HG02642 (cell line): ENCODE data around the gene BNIP3.
"Not testable (repeated sequence)": the region's sequence is repeated elsewhere in the genome, so short reads cannot be mapped to it uniquely, and the experiment has no call there.

ENCODE experiments used
- ATAC-seq: cut with Tn5 transposase; IDR thresholded peaks from one replicate; pipeline ENCODE4 v1.9.1; 2021; ENCODE audit warnings: mild to moderate bottlenecking; ENCODE audit not compliant: unreplicated experiment, poor library complexity

The BNIP3 gene

GRCh38 chr10:131959841-131960240 lies 21.9 kb downstream of the BNIP3 start:
- ATAC-seq, result no peak

DNA sequence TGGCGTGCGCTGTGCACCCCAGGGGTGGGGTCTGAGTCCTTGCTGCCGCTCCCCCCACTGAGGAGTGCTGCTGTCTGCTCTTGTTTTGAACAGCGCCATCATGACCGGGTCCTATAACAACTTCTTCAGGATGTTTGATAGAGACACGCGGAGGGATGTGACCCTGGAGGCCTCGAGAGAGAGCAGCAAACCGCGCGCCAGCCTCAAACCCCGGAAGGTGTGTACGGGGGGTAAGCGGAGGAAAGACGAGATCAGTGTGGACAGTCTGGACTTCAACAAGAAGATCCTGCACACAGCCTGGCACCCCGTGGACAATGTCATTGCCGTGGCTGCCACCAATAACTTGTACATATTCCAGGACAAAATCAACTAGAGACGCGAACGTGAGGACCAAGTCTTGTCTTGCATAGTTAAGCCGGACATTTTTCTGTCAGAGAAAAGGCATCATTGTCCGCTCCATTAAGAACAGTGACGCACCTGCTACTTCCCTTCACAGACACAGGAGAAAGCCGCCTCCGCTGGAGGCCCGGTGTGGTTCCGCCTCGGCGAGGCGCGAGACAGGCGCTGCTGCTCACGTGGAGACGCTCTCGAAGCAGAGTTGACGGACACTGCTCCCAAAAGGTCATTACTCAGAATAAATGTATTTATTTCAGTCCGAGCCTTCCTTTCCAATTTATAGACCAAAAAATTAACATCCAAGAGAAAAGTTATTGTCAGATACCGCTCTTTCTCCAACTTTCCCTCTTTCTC lies 26.0 kb downstream of the BNIP3 start:
- no peak for ATAC-seq

- ATAC-seq, result no peak
Observed at GRCh38 chr10:131954356-131954965, 27.3 kb downstream of the BNIP3 start.

DNA sequence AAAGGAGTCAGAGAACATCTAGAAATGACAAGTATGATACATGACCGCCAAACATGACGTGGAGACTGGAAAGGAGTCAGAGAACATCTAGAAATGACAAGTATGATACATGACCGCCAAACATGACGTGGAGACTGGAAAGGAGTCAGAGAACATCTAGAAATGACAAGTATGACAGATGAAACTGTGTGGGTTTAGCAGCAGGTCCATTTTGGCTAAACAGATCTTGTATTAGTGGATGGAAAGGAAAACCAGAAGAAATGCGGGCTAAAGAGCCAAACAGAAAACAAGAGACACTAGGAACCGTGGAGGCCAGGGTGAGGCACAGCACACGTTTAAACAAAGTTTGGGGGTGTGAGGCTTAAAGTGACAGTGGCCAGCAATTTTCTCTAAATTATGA lies 31.8 kb downstream of the BNIP3 start:
- ATAC-seq, result not testable (repeated sequence)

DNA sequence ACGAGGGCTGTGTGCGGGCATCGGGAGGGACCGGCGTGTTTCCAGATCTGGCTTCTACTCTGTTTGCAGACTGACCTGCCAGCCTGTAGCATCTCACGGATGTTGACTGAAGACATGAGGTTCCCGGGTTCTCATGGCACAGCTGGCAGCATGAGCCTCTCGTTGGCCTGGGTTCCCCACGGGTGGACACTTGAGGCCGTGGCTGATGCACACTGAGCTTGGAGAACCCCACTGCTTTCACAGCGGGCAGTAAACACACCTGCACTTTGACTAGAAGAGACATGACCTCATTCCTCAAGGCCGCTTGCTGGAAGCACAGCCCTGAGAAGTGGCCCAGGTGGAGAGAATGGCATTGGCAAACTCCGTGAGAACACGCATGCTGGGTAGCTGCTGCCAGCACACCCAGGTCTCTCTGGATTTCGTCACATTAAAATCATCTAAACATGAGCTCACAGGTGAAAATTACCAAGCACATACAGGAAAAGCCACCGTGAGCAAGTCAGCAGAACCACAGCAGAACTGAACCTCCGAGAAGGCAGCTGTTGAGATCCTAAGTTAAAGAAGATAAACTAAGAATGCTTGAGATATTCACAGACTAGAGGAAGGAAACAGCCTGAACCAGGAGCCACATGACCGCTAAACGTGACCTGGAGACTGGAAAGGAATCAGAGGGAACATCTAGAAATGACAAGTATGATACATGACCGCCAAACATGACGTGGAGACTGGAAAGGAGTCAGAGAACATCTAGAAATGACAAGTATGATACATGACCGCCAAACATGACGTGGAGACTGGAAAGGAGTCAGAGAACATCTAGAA lies 32.5 kb downstream of the BNIP3 start:
- ATAC-seq, result no peak

DNA sequence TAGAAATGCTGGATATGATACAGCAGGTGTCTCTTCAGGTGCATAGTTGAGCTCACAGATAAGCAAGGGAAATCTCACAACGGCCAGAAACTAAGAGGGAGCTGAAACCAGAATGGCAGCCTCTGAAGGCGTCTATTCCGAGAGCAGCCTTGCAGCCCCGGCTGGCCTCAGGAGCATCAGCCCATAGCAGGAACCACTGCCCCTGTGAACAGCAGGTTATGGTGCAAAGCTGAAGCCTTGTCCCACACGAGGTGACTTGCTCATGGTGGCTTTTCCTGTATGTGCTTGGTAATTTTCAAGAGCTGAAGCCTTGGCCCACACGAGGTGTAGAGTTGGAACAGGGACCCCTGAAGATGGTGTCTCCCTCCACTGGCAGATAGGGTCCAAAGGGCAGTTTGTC lies 33.2 kb downstream of the BNIP3 start:
- ATAC-seq, result no peak

DNA sequence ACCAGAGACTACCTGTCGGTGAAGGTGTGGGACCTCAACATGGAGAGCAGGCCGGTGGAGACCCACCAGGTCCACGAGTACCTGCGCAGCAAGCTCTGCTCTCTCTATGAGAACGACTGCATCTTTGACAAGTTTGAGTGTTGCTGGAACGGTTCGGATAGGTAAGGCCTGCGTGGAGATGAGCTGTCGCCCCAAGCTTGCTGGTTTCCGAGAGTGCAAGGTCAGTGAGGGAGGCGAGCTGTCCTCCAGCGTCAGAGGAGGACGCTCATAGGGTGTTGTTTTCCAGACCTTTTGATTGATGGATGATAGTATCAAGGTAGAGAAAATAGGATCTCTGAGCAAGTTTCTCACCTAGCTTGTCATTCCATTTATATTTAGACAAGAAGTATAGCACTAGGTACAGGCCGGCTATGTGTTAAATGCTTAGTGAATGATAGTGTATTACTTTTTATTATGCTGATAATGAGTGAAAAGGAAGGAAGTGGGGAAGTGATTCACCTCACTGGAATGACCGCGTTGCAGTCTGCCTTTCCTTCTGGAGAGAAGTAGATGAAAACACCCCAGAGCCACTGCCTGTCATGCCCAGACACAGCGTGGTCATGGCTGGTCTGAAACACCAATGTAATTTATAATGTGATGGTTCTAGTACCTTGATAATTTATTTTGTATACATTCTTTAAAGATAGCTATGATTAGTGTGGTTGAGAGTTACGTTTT lies 33.9 kb downstream of the BNIP3 start:
- ATAC-seq, result no peak

- no peak for ATAC-seq
Observed at GRCh38 chr10:131946880-131947279, 34.8 kb downstream of the BNIP3 start.

DNA sequence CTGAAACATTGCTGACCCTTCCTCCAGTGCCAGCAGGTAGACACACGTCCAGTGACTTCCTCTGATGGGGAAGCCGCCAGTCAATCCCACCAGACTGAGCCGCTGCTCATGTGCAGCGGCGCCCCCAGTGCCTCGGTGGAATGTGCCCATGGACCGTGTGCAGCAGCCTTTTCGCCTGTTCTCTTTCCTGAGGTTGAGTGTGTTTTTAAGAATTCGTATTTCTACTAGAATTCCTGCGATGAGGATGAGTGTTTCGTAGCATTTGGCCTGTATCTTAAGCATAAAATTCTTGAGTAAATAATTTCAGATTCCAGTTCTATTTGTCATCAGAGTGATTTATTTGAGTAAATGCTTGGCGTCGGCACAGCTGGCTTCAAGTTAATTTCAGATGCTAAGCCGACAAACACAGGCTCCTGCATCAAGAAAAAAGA lies 35.4 kb downstream of the BNIP3 start:
- ATAC-seq, result no peak

DNA sequence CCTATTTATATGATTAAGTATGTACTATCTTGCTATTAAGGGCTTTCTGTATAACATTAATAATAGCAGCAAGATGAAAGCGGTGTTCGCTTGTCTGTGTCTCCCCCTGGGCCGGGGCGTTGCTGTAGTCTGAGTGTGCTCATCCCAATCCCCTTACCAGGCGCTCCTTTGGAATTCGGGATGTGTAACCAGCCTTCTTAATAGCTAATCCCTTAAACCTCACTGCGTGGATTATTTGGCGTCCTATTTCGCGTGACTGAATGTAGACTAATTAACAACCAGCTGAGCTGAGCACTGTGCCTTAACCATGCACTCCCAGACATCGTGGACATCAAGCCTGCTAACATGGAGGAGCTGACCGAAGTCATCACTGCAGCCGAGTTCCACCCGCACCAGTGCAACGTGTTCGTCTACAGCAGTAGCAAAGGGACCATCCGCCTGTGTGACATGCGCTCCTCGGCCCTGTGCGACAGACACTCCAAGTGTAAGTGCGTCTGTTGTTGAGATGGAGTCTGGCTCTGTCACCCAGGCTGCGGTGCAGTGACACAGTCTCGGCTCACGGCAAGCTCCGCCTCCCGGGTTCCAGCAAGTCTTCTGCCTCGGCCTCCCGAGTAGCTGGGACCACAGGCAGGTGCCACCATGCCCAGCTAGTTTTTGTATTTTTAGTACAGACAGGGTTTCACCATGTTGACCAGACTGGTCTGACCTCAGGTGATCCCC lies 36.6 kb downstream of the BNIP3 start:
- no peak for ATAC-seq

- ATAC-seq, result no peak
Observed at GRCh38 chr10:131944412-131944811, 37.3 kb downstream of the BNIP3 start.

GRCh38 chr10:131943021-131943814 lies 38.5 kb downstream of the BNIP3 start:
- no peak for ATAC-seq

GRCh38 chr10:131942455-131942854 lies 39.3 kb downstream of the BNIP3 start:
- ATAC-seq, result no peak

DNA sequence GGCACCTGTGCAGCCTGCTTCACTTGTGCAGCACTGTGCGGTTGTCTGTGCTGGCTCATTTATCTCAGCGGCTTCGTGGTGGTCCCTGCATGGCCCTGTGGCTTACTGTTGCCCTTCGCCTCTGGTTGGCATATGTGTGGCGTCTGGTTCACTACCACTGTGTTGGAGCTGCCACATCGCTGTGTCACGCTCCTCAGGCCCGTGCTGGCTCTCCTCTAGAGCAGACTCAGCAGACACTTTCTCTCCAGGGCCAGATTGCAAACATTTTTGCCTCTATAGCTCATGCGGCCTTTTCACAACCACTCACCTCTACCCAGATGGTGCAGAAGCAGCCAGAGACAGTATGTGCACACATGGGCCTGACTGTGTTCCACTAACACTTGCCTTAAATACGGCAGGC lies 43.0 kb downstream of the BNIP3 start:
- no peak for ATAC-seq

- ATAC-seq, result no peak
Observed at GRCh38 chr10:131937836-131938235, 43.9 kb downstream of the BNIP3 start.

DNA sequence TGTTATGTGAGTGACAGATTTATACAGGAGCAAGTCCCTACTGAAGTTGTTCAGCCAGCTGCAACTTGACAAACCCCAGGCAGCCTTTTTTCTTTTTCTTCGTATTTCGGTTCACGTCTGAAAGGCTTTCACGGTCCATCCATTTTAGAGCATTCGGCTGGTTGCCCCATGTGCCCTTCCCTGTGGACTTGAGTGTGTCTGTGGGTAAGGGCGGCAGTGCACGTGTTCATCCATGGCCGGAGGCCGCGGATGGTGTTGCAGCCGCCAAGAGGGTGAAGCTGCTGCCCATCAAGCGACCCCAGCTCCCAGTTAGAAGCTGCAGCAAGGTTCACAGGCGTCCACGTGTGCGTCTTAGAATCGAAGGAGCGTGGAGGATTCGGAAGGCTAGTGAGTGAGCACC lies 45.0 kb downstream of the BNIP3 start:
- no peak for ATAC-seq

GRCh38 chr10:131936294-131936693 lies 45.4 kb downstream of the BNIP3 start:
- no peak for ATAC-seq

- ATAC-seq, result no peak
Observed at GRCh38 chr10:131935260-131935659, 46.5 kb downstream of the BNIP3 start.

GRCh38 chr10:131934769-131935168 lies 47.0 kb downstream of the BNIP3 start:
- ATAC-seq, result no peak
